HG03432 (cell line): ENCODE measurements around the gene MICALL2.
"Not testable (repeated sequence)": the region's sequence is repeated elsewhere in the genome, so short reads cannot be mapped to it uniquely, and the experiment has no call there.

Experiments used
- ATAC-seq: cut with Tn5 transposase; IDR thresholded peaks from one replicate; pipeline ENCODE4 v1.9.1; 2021; ENCODE audit warnings: mild to moderate bottlenecking, moderate library complexity; ENCODE audit not compliant: unreplicated experiment

The MICALL2 gene

GRCh38 chr7:1449951-1450350, 9.3 kb downstream of the MICALL2 start:
- ATAC-seq = no peak

- ATAC-seq = no peak
These were observed 9.8 kb downstream of the MICALL2 start for GRCh38 chr7:1449501-1449900.

GRCh38 chr7:1448958-1449357, 10.3 kb downstream of the MICALL2 start:
- ATAC-seq = no peak

GRCh38 chr7:1447551-1448244, 11.6 kb downstream of the MICALL2 start:
- no peak for ATAC-seq

GRCh38 chr7:1447112-1447511, 12.2 kb downstream of the MICALL2 start:
- ATAC-seq = no peak

GRCh38 chr7:1446620-1447032, 12.6 kb downstream of the MICALL2 start:
- ATAC-seq = no peak

- not testable (repeated sequence) for ATAC-seq
These were observed 13.2 kb downstream of the MICALL2 start for GRCh38 chr7:1446026-1446425.

GRCh38 chr7:1445341-1445740, 13.9 kb downstream of the MICALL2 start:
- ATAC-seq = no peak

GRCh38 chr7:1444925-1445322, 14.3 kb downstream of the MICALL2 start:
- ATAC-seq = no peak

GRCh38 chr7:1444214-1444924, 14.9 kb downstream of the MICALL2 start:
- ATAC-seq = no peak

GRCh38 chr7:1443587-1444200, 15.6 kb downstream of the MICALL2 start:
- not testable (repeated sequence) for ATAC-seq

- ATAC-seq = no peak
These were observed 16.7 kb downstream of the MICALL2 start for GRCh38 chr7:1442355-1443124.

- ATAC-seq = no peak
These were observed 17.5 kb downstream of the MICALL2 start for GRCh38 chr7:1441615-1442354.

- ATAC-seq = no peak
These were observed 18.6 kb downstream of the MICALL2 start for GRCh38 chr7:1440620-1441019.

- no peak for ATAC-seq
These were observed 19.6 kb downstream of the MICALL2 start for GRCh38 chr7:1439373-1440363.

GRCh38 chr7:1438821-1439220, 20.4 kb downstream of the MICALL2 start:
- no peak for ATAC-seq

- no peak for ATAC-seq
These were observed 21.1 kb downstream of the MICALL2 start for GRCh38 chr7:1438208-1438607.

- ATAC-seq = no peak
These were observed 22.0 kb downstream of the MICALL2 start for GRCh38 chr7:1437155-1437880.

GRCh38 chr7:1436608-1437007, 22.7 kb downstream of the MICALL2 start:
- ATAC-seq = no peak
